T-helper 1 cell treated with Interleukin-12 subunit alpha and Interleukin-12 subunit beta and Interleukin-4 antibody, amounts not matched to agents 30 μg/mL and 1 μg/mL, for 36 hours (primary cell): ENCODE data around the gene SIVA1.

Source experiments
- H3K27ac Mint-ChIP-seq: one replicate; pipeline ENCODE4 v1.8.0; 2021; ENCODE audit warnings: mild to moderate bottlenecking, mixed read lengths
- H3K27me3 Mint-ChIP-seq: one replicate; pipeline ENCODE4 v1.8.0; 2021; ENCODE audit warnings: low read depth, mixed read lengths
- H3K36me3 Mint-ChIP-seq: one replicate; pipeline ENCODE4 v1.8.0; 2021; ENCODE audit warnings: low read depth, mixed read lengths
- H3K4me1 Mint-ChIP-seq: one replicate; pipeline ENCODE4 v1.8.0; 2021; ENCODE audit warnings: low read depth, mixed read lengths
- H3K4me3 Mint-ChIP-seq: one replicate; pipeline ENCODE4 v1.8.0; 2021; ENCODE audit warnings: mild to moderate bottlenecking, moderate library complexity, mixed read lengths
- H3K9me3 Mint-ChIP-seq: one replicate; pipeline ENCODE4 v1.8.0; 2021; ENCODE audit warnings: mixed read lengths

The SIVA1 gene

GRCh38 chr14:104774453-104775072 is 21.6 kb downstream of the SIVA1 start:
- Mint-ChIP-seq H3K4me3 (no peak overlapping the region), H3K4me1 (no peaks in the 10 kb centered on the region), H3K36me3 (peaks cover 28% of the 10 kb centered on the region), H3K9me3 (peaks cover 5% of the 10 kb centered on the region), H3K27me3 (no peaks in the 10 kb centered on the region), H3K27ac (no peak overlapping the region)

- H3K4me3 Mint-ChIP-seq, result no peak overlapping the region
- peaks cover 5% of the 10 kb centered on the region for H3K9me3 Mint-ChIP-seq
- H3K27me3 Mint-ChIP-seq, result no peaks in the 10 kb centered on the region
- H3K27ac Mint-ChIP-seq, result no peak overlapping the region
- H3K36me3 Mint-ChIP-seq, result peaks cover 28% of the 10 kb centered on the region
- no peaks in the 10 kb centered on the region for H3K4me1 Mint-ChIP-seq
These were observed 22.1 kb downstream of the SIVA1 start for GRCh38 chr14:104775073-104775489.

- Mint-ChIP-seq H3K27ac (no peak overlapping the region), H3K27me3 (no peaks in the 10 kb centered on the region), H3K36me3 (peaks cover 19% of the 10 kb centered on the region), H3K4me1 (no peaks in the 10 kb centered on the region), H3K9me3 (no peaks in the 10 kb centered on the region), H3K4me3 (no peak overlapping the region)
These were observed 23.5 kb downstream of the SIVA1 start for GRCh38 chr14:104776481-104776880.

GRCh38 chr14:104776961-104777807 is 24.2 kb downstream of the SIVA1 start:
- Mint-ChIP-seq H3K27ac (no peak overlapping the region), H3K4me3 (no peak overlapping the region), H3K27me3 (no peaks in the 10 kb centered on the region), H3K36me3 (peaks cover 12% of the 10 kb centered on the region), H3K4me1 (no peaks in the 10 kb centered on the region), H3K9me3 (no peaks in the 10 kb centered on the region)

GRCh38 chr14:104777808-104778249 is 24.9 kb downstream of the SIVA1 start:
- Mint-ChIP-seq H3K36me3 (peaks cover 8% of the 10 kb centered on the region), H3K4me1 (no peaks in the 10 kb centered on the region), H3K27me3 (no peaks in the 10 kb centered on the region), H3K27ac (no peak overlapping the region), H3K9me3 (no peaks in the 10 kb centered on the region), H3K4me3 (no peak overlapping the region)

- Mint-ChIP-seq H3K36me3 (peaks cover 6% of the 10 kb centered on the region), H3K4me3 (no peak overlapping the region), H3K27me3 (no peaks in the 10 kb centered on the region), H3K4me1 (no peaks in the 10 kb centered on the region), H3K27ac (no peak overlapping the region), H3K9me3 (no peaks in the 10 kb centered on the region)
These were observed 25.9 kb downstream of the SIVA1 start for GRCh38 chr14:104778694-104779331.

- Mint-ChIP-seq H3K36me3 (peaks cover 6% of the 10 kb centered on the region), H3K4me1 (no peaks in the 10 kb centered on the region), H3K4me3 (no peak overlapping the region), H3K27ac (no peak overlapping the region), H3K27me3 (no peaks in the 10 kb centered on the region), H3K9me3 (no peaks in the 10 kb centered on the region)
These were observed 27.0 kb downstream of the SIVA1 start for GRCh38 chr14:104779776-104780512.

GRCh38 chr14:104780513-104781030 is 27.6 kb downstream of the SIVA1 start:
- H3K27me3 Mint-ChIP-seq, result no peaks in the 10 kb centered on the region
- H3K9me3 Mint-ChIP-seq, result no peaks in the 10 kb centered on the region
- peaks cover 6% of the 10 kb centered on the region for H3K36me3 Mint-ChIP-seq
- H3K4me3 Mint-ChIP-seq, result no peak overlapping the region
- no peak overlapping the region for H3K27ac Mint-ChIP-seq
- no peaks in the 10 kb centered on the region for H3K4me1 Mint-ChIP-seq

- no peak overlapping the region for H3K27ac Mint-ChIP-seq
- H3K36me3 Mint-ChIP-seq, result peaks cover 3% of the 10 kb centered on the region
- H3K4me1 Mint-ChIP-seq, result no peaks in the 10 kb centered on the region
- no peaks in the 10 kb centered on the region for H3K27me3 Mint-ChIP-seq
- no peak overlapping the region for H3K4me3 Mint-ChIP-seq
- no peaks in the 10 kb centered on the region for H3K9me3 Mint-ChIP-seq
These were observed 28.5 kb downstream of the SIVA1 start for GRCh38 chr14:104781271-104782077.

GRCh38 chr14:104782086-104782807 is 29.3 kb downstream of the SIVA1 start:
- Mint-ChIP-seq H3K9me3 (no peaks in the 10 kb centered on the region), H3K4me1 (no peaks in the 10 kb centered on the region), H3K36me3 (no peaks in the 10 kb centered on the region), H3K27me3 (no peaks in the 10 kb centered on the region), H3K4me3 (no peak overlapping the region), H3K27ac (no peak overlapping the region)

- no peak overlapping the region for H3K27ac Mint-ChIP-seq
These were observed 29.8 kb downstream of the SIVA1 start for GRCh38 chr14:104782808-104783139.

GRCh38 chr14:104783484-104784217 is 30.7 kb downstream of the SIVA1 start:
- Mint-ChIP-seq H3K9me3 (no peaks in the 10 kb centered on the region), H3K27ac (no peak overlapping the region), H3K4me3 (no peak overlapping the region)

More at GRCh38 chr14:104782808-104783139, 29.8 kb downstream of the SIVA1 start:
- Mint-ChIP-seq H3K4me3 (no peak overlapping the region), H3K27me3 (no peaks in the 10 kb centered on the region), H3K4me1 (no peaks in the 10 kb centered on the region), H3K36me3 (no peaks in the 10 kb centered on the region), H3K9me3 (no peaks in the 10 kb centered on the region)

GRCh38 chr14:104784218-104784568 is 31.2 kb downstream of the SIVA1 start:
- H3K27ac Mint-ChIP-seq, result no peak overlapping the region
- no peaks in the 10 kb centered on the region for H3K9me3 Mint-ChIP-seq
- no peaks in the 10 kb centered on the region for H3K36me3 Mint-ChIP-seq
- no peaks in the 10 kb centered on the region for H3K4me1 Mint-ChIP-seq
- H3K27me3 Mint-ChIP-seq, result no peaks in the 10 kb centered on the region
- H3K4me3 Mint-ChIP-seq, result no peak overlapping the region

More at GRCh38 chr14:104783484-104784217, 30.7 kb downstream of the SIVA1 start:
- H3K27me3 Mint-ChIP-seq, result no peaks in the 10 kb centered on the region
- no peaks in the 10 kb centered on the region for H3K4me1 Mint-ChIP-seq
- no peaks in the 10 kb centered on the region for H3K36me3 Mint-ChIP-seq
